ENCODE results near the gene CBLB. TPM values are rescaled to one million over a fixed set of nuclear protein-coding genes. Genes with fewer than 3 reads are reported as not detected.

Gene CBLB
- total and polyA plus RNA-seq, 2 experiments from 2014 or later = 20.5 to 47.7 TPM

- H2AFZ ChIP-seq = no peak overlapping the region
- Mint-ChIP-seq H3K4me3 (no peak overlapping the region), H3K4me1 (peaks cover 5% of the 10 kb centered on the region; the same call in 1 of the 3 replicates), H3K9me3 (no peaks in the 10 kb centered on the region), H3K36me3 (ENCODE audit: low read depth) (peaks cover 8% of the 10 kb centered on the region; the same call in 2 of the 3 replicates), H3K27me3 (ENCODE audit: insufficient read depth, low read depth, poor library complexity) (peaks cover 2% of the 10 kb centered on the region), H3K27ac (no peak overlapping the region)
- no peak overlapping the region for H3K27ac ChIP-seq (ENCODE audit: low read depth)
- TF ChIP-seq JUNB (IDR thresholded peaks at IDR 0.05; ENCODE audit: unreplicated experiment) (no peak), POLR2AphosphoS5 (IDR thresholded peaks at IDR 0.05; ENCODE audit: low read depth) (no peak), CREB1 (CRISPR knock-in tag; IDR thresholded peaks at IDR 0.05; ENCODE audit: low read depth) (no peak), REST (IDR thresholded peaks at IDR 0.05; ENCODE audit: unreplicated experiment) (no peak), ZNF462 (CRISPR knock-in tag; IDR thresholded peaks at IDR 0.05) (no peak), EZH2phosphoT487 (IDR thresholded peaks at IDR 0.05; ENCODE audit: unreplicated experiment) (no peak), NANOG (IDR thresholded peaks at IDR 0.05; ENCODE audit: borderline replicate concordance) (no peak), ETS1 (IDR thresholded peaks at IDR 0.05) (no peak)
- no peak overlapping the region for H3K4me2 ChIP-seq
- H3K27me3 ChIP-seq (ENCODE audit: insufficient read depth) = no peaks in the 10 kb centered on the region
- DNase-seq (ENCODE audit: low spot score) (no peak), ATAC-seq (no peak)
- H3F3A ChIP-seq (replicated peaks; ENCODE audit: low read depth) = no peaks in the 10 kb centered on the region
- no peaks in the 10 kb centered on the region for H3K9me2 ChIP-seq (ENCODE audit: insufficient read depth)
- H3K36me3 ChIP-seq (ENCODE audit: insufficient read depth) = no peaks in the 10 kb centered on the region
- no peaks in the 10 kb centered on the region for H4K20me1 ChIP-seq (replicated peaks; ENCODE audit: insufficient read depth)
- no peak overlapping the region for H3K4me3 ChIP-seq
- no peaks in the 10 kb centered on the region for H3K79me2 ChIP-seq (replicated peaks; ENCODE audit: insufficient read depth)
- no peaks in the 10 kb centered on the region for H3K4me1 ChIP-seq (ENCODE audit: insufficient read depth)
Observed at GRCh38 chr3:105691053-105691452, 177.8 kb downstream of the CBLB start.

Data from GM23338 (cell line).